ENCODE measurements around the gene PTTG2.

GRCh38 chr4:37983951-37984350, 23.8 kb downstream of the PTTG2 start:
- TF ChIP-seq CTCF (conservative IDR thresholded peaks at IDR 0.05; ENCODE audit: low read length) (no peak), EZH2phosphoT487 (IDR thresholded peaks at IDR 0.05; ENCODE audit: borderline replicate concordance) (no peak)

Measured in Loucy (cell line).